Measurements from ENCODE around the gene SUPT6H. TPM values are rescaled to one million over a fixed set of nuclear protein-coding genes. Genes with fewer than 3 reads are reported as not detected.

SUPT6H gene
- total RNA-seq, 3 donors from 2014 or later (not counting 1 experiment from before 2014, with no cell fraction given): 170 to 184 (median 177) TPM

GRCh38 chr17:28716740-28717577, 55.0 kb downstream of the SUPT6H start:
- intact Hi-C loops (cut with micrococcal nuclease): loop anchor here (5.0 to 10.0 kb wide), 3 partner anchors 35 to 382 kb away; partner anchors contain the start of genes IFT20, SDF2, SUPT6H and TNFAIP1
- Histone ChIP-seq H3K9me3 (ENCODE audit: control insufficient read depth, insufficient read depth, low read length) (no peaks in the 10 kb centered on the region), H3K4me1 (ENCODE audit: control insufficient read depth, insufficient read depth, low read length) (peaks cover 47% of the 10 kb centered on the region), H3K27me3 (ENCODE audit: control insufficient read depth, insufficient read depth, low read length) (peaks cover 14% of the 10 kb centered on the region), H3K27ac (ENCODE audit: low read length) (no peak overlapping the region), H3K36me3 (ENCODE audit: control insufficient read depth, insufficient read depth, low read length) (peaks cover 11% of the 10 kb centered on the region), H3K4me3 (ENCODE audit: low read length) (peak overlapping the region; percentile 26)
- no peak for TF ChIP-seq CTCF (IDR thresholded peaks at IDR 0.05)
- Mint-ChIP-seq H3K9me3 (no peaks in the 10 kb centered on the region), H3K4me1 (peaks cover 24 to 41% of the 10 kb centered on the region in 2 donors), H3K27me3 (ENCODE audit: low read depth in 2 of 2) (peaks cover 15 to 28% of the 10 kb centered on the region in 2 donors), H3K27ac (no peak overlapping the region), H3K4me3 (peak overlapping the region; percentile 31), H3K36me3 (no peaks in the 10 kb centered on the region)
- ATAC-seq (no peak), DNase-seq (no peak)
- WGBS (ENCODE audit: insufficient coverage): 31% methylated on average over 63 of the region's 63 CpGs

GRCh38 chr17:28717578-28718332, 55.8 kb downstream of the SUPT6H start, which contains the start of gene RAB34:
Gene RAB34 (minus strand): TSS chr17:28717868. CDS start chr17:28717266, 602 bp downstream.
- Mint-ChIP-seq H3K4me3 (peak within 1 kb of the TSS; percentile 40), H3K36me3 (no peaks in the 10 kb centered on the region), H3K27ac (peak within 1 kb of the TSS; percentile 3 to 16), H3K9me3 (no peaks in the 10 kb centered on the region), H3K4me1 (peaks cover 17 to 36% of the 10 kb centered on the region in 2 donors), H3K27me3 (ENCODE audit: low read depth in 2 of 2) (peaks cover 15 to 28% of the 10 kb centered on the region in 2 donors)
- intact Hi-C loops (cut with micrococcal nuclease): loop anchor here (2.0 to 10.0 kb wide), 4 partner anchors 35 to 383 kb away; partner anchors contain the start of genes BLTP2, IFT20, SDF2 and SUPT6H
- Histone ChIP-seq H3K27me3 (ENCODE audit: control insufficient read depth, insufficient read depth, low read length) (peaks cover 14% of the 10 kb centered on the region), H3K9me3 (ENCODE audit: control insufficient read depth, insufficient read depth, low read length) (no peaks in the 10 kb centered on the region), H3K4me3 (ENCODE audit: low read length) (peak within 1 kb of the TSS; percentile 26), H3K27ac (ENCODE audit: low read length) (no peak within 1 kb of the TSS), H3K36me3 (ENCODE audit: control insufficient read depth, insufficient read depth, low read length) (peaks cover 19% of the 10 kb centered on the region), H3K4me1 (ENCODE audit: control insufficient read depth, insufficient read depth, low read length) (peaks cover 47% of the 10 kb centered on the region)
- no peak for TF ChIP-seq CTCF (IDR thresholded peaks at IDR 0.05)
- peak in 1 of 2 donors; percentile 37 for DNase-seq
- 11% methylated on average over 56 of the region's 60 CpGs for WGBS (ENCODE audit: insufficient coverage)
- no peak for ATAC-seq

GRCh38 chr17:28718333-28719020, 56.5 kb downstream of the SUPT6H start:
- Mint-ChIP-seq H3K4me1 (peaks cover 17 to 36% of the 10 kb centered on the region in 2 donors), H3K36me3 (no peaks in the 10 kb centered on the region), H3K27ac (peak overlapping the region; percentile 3 to 16), H3K27me3 (ENCODE audit: low read depth in 2 of 2) (peaks cover 15 to 28% of the 10 kb centered on the region in 2 donors), H3K9me3 (no peaks in the 10 kb centered on the region), H3K4me3 (peak overlapping the region; percentile 40)
- DNase-seq: no peak
- no peak overlapping the region for H3K27ac ChIP-seq (ENCODE audit: low read length)
- H3K4me1 ChIP-seq (ENCODE audit: control insufficient read depth, insufficient read depth, low read length): peaks cover 48% of the 10 kb centered on the region
- 66% methylated on average over 17 of the region's 18 CpGs for WGBS (ENCODE audit: insufficient coverage)
- no peaks in the 10 kb centered on the region for H3K9me3 ChIP-seq (ENCODE audit: control insufficient read depth, insufficient read depth, low read length)
- no peak for TF ChIP-seq CTCF (IDR thresholded peaks at IDR 0.05)
- H3K4me3 ChIP-seq (ENCODE audit: low read length): no peak overlapping the region
- peaks cover 27% of the 10 kb centered on the region for H3K36me3 ChIP-seq (ENCODE audit: control insufficient read depth, insufficient read depth, low read length)
- intact Hi-C loops (cut with micrococcal nuclease): loop anchor here (1.0 to 10.0 kb wide), 6 partner anchors 10 to 384 kb away; partner anchors contain the start of genes BLTP2, IFT20, NEK8 and PHF12
- ATAC-seq: no peak
- H3K27me3 ChIP-seq (ENCODE audit: control insufficient read depth, insufficient read depth, low read length): peaks cover 14% of the 10 kb centered on the region

Data from natural killer cell (primary cell).